Peyer's patch (tissue), 4 donors: ENCODE measurements around the gene SMURF1.

Experiments used
- POLR2A ChIP-seq, 2 donors: fragments of 450-650 bp; IDR thresholded peaks; one replicate each; pipeline ENCODE4 v1.5.1; 2017; ENCODE audit warnings: antibody characterized with exemption in 2 of 2, mild to moderate bottlenecking in 2 of 2, moderate library complexity in 2 of 2
- TF ChIP-seq, protein P1 (sequence below), 6 experiments: fragments of 450-650 bp in 4 of 6; fragments of 200-600 bp in 2 of 6; sonication (generic) in 1 of 6; IDR thresholded peaks; one replicate each; pipeline ENCODE4 v1.5.1; 2017 to 2019; ENCODE audit warnings: antibody characterized with exemption in 6 of 6, mild to moderate bottlenecking in 3 of 6, moderate library complexity in 1 of 6

DNA sequence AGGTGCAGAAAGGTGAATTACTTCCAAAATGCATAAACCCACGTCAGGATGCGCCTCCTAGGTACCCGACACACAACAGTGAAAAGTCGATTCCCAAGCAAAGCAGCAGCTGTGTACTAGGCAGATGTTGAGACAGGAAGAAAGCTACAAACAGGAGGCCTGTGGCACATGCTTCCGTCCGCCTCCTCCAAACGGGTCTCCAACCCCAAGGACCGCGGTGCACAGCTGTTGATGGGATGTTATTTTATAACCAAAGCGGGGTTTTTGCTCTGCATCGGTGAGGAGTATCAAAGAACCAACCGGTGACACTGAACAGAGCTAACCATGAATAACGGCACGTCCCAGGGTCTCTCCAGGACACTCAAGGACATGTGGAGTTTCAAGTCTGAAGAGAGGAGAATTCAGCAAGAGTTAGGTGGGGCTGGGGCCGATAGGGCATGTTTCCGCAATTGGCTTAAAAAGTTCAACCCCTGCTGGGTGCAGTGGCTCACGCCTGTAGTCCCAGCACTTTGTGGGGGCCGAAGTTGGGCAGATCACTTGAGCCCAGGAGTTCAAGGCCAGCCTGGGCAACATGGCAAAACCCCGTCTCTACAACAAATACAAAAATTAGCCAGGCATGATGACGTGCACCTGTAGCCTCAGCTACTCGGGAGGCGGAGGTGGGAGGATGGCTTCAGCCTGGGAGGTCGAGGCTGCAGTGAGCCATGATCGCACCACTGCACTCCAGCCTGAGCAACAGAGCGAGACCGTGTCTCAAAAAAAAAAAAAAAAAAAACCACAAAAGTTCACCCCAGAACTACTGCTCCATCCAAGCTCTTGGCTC is 108.0 kb downstream of the SMURF1 start:
- TF ChIP-seq, protein P1, sequence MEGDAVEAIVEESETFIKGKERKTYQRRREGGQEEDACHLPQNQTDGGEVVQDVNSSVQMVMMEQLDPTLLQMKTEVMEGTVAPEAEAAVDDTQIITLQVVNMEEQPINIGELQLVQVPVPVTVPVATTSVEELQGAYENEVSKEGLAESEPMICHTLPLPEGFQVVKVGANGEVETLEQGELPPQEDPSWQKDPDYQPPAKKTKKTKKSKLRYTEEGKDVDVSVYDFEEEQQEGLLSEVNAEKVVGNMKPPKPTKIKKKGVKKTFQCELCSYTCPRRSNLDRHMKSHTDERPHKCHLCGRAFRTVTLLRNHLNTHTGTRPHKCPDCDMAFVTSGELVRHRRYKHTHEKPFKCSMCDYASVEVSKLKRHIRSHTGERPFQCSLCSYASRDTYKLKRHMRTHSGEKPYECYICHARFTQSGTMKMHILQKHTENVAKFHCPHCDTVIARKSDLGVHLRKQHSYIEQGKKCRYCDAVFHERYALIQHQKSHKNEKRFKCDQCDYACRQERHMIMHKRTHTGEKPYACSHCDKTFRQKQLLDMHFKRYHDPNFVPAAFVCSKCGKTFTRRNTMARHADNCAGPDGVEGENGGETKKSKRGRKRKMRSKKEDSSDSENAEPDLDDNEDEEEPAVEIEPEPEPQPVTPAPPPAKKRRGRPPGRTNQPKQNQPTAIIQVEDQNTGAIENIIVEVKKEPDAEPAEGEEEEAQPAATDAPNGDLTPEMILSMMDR (IDR thresholded peaks at IDR 0.05) = no peak
- no peak for TF ChIP-seq POLR2A (IDR thresholded peaks at IDR 0.05)
